ENCODE measurements around the gene PLIN3. TPM values are rescaled to one million over a fixed set of nuclear protein-coding genes. Genes with fewer than 3 reads are reported as not detected.
A peak's percentile ranks its signal among the peaks of the same experiment; 100 is the strongest.
"Not testable (repeated sequence)": the region's sequence is repeated elsewhere in the genome, so short reads cannot be mapped to it uniquely, and the experiment has no call there.

Gene PLIN3
- total RNA-seq, 1 donor from 2014 or later, result 73.1 TPM

DNA sequence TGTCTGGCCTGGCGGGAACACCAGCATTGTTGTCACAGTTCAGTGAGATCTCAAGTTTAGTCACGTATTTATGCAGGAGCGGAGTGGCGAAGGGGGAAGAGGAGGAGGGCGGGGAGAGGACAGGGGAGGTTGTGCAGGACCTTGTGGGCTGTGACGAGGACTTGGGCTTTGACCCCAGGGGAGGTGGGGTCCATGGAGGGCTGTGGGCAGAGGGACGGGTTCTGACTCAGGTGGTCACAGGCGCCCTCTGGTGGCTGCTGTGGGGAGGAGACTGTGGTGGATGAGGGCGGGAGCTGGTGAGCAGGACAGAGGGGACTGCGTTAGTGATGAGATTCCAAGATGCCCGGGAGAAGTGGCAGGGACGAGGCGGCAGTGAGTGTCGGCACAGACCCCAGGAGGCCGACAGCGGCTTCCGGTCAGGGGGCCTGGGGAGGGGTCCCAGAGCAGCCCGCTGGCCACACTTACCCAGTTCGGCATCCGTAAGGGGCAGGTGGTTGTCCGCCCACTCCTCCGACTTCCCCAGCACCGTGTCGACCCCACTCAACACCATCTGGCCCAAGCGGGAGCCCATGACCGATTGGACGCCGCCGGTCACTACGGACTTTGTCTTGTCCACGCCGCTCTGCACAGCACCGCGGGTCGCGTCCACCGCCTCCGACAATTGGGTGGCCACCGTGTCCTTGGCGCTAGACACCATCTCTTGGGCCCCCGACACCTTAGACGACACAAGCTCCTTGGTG, 15.7 kb downstream of the PLIN3 start:
- no peak overlapping the region for H3K4me3 Mint-ChIP-seq (ENCODE audit: unreplicated experiment)
- H3K36me3 Mint-ChIP-seq (ENCODE audit: low read depth, unreplicated experiment), result peaks cover 7% of the 10 kb centered on the region
- DNase-seq (ENCODE audit: low spot score), result peak; percentile 84
- H3K27ac Mint-ChIP-seq (ENCODE audit: unreplicated experiment), result no peak overlapping the region
- H3K9me3 Mint-ChIP-seq (ENCODE audit: unreplicated experiment), result no peaks in the 10 kb centered on the region
- TF ChIP-seq, protein P1, sequence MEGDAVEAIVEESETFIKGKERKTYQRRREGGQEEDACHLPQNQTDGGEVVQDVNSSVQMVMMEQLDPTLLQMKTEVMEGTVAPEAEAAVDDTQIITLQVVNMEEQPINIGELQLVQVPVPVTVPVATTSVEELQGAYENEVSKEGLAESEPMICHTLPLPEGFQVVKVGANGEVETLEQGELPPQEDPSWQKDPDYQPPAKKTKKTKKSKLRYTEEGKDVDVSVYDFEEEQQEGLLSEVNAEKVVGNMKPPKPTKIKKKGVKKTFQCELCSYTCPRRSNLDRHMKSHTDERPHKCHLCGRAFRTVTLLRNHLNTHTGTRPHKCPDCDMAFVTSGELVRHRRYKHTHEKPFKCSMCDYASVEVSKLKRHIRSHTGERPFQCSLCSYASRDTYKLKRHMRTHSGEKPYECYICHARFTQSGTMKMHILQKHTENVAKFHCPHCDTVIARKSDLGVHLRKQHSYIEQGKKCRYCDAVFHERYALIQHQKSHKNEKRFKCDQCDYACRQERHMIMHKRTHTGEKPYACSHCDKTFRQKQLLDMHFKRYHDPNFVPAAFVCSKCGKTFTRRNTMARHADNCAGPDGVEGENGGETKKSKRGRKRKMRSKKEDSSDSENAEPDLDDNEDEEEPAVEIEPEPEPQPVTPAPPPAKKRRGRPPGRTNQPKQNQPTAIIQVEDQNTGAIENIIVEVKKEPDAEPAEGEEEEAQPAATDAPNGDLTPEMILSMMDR (IDR thresholded peaks at IDR 0.05; ENCODE audit: unreplicated experiment), result peak; percentile 72
- no peaks in the 10 kb centered on the region for H3K4me1 Mint-ChIP-seq (ENCODE audit: unreplicated experiment)
- no peaks in the 10 kb centered on the region for H3K27me3 Mint-ChIP-seq (ENCODE audit: unreplicated experiment)

DNA sequence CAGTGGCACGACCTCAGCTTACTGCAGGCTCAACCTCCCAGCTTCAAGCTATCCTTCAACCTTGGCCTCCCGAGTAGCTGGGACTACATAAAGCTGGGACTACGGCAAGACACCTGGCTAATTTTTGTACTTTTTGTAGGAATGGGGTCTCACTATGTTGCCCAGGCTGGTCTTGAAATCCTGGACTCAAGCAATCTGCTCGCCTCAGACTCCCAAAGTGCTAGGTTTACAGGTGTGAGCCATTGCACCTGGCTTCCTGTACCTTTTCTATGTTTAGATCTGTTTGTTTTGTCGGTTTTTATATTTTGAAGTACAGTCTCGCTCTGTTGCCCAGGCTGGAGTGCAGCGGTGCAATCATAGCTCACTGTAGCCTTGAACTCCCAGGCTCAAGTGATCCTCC, 18.4 kb downstream of the PLIN3 start:
- Mint-ChIP-seq H3K27ac (ENCODE audit: unreplicated experiment) (no peak overlapping the region), H3K4me3 (ENCODE audit: unreplicated experiment) (no peak overlapping the region), H3K4me1 (ENCODE audit: unreplicated experiment) (no peaks in the 10 kb centered on the region), H3K27me3 (ENCODE audit: unreplicated experiment) (peaks cover 1% of the 10 kb centered on the region), H3K36me3 (ENCODE audit: low read depth, unreplicated experiment) (peaks cover 5% of the 10 kb centered on the region), H3K9me3 (ENCODE audit: unreplicated experiment) (no peaks in the 10 kb centered on the region)
- no peak for DNase-seq (ENCODE audit: low spot score)
- TF ChIP-seq, protein P1 (IDR thresholded peaks at IDR 0.05; ENCODE audit: unreplicated experiment), result no peak

DNA sequence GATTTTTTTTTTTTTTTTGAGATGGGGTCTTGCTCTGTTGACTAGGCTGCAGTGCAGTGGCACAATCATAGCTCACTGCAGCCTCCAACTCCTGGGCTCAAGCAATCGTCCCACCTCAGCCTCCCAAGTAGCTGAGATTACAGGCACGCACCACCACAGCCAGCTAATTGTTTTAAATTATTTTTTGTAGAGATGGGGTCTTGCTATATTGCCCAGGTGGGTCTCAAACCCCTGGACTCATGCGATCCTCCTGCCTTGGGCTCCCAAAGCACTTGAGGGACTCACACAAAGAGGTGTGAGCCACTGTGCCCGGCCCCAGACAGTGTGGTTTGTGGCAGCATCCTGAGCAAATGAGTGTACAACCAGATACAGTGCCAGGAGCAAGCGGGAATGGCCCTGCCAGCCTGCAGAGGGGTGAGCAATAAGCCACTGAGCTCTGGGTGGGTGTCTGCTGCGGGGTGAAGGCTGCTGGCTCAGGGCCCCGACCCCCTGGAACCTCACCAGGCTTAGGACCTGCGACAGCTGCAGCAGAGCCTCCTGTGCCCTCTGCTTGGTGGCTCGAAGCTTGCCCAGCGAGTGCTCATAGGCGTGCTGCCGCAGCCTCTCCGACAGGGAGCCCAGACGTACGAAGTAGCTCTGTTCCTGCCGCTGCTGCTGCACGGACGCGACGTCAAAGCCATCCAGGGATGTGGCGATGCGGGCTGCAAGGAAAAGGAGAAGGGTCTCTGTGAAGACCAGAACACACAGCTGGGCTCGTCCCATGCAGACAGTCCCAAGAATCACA, 20.1 kb downstream of the PLIN3 start:
- no peak overlapping the region for H3K27ac Mint-ChIP-seq (ENCODE audit: unreplicated experiment)
- DNase-seq (ENCODE audit: low spot score), result no peak

GRCh38 chr19:4845975-4846374, 21.5 kb downstream of the PLIN3 start:
- H3K4me1 Mint-ChIP-seq (ENCODE audit: unreplicated experiment); H3K9me3 Mint-ChIP-seq (ENCODE audit: unreplicated experiment); H3K27ac Mint-ChIP-seq (ENCODE audit: unreplicated experiment); H3K4me3 Mint-ChIP-seq (ENCODE audit: unreplicated experiment); DNase-seq (ENCODE audit: low spot score); H3K27me3 Mint-ChIP-seq (ENCODE audit: unreplicated experiment): not testable (repeated sequence)
- H3K36me3 Mint-ChIP-seq (ENCODE audit: low read depth, unreplicated experiment), result peaks cover 16% of the 10 kb centered on the region

More for the DNA sequence above, 20.1 kb downstream of the PLIN3 start:
- Mint-ChIP-seq H3K36me3 (ENCODE audit: low read depth, unreplicated experiment) (peaks cover 14% of the 10 kb centered on the region), H3K9me3 (ENCODE audit: unreplicated experiment) (no peaks in the 10 kb centered on the region), H3K4me1 (ENCODE audit: unreplicated experiment) (no peaks in the 10 kb centered on the region), H3K27me3 (ENCODE audit: unreplicated experiment) (peaks cover 3% of the 10 kb centered on the region), H3K4me3 (ENCODE audit: unreplicated experiment) (no peak overlapping the region)
- TF ChIP-seq, protein P1 (IDR thresholded peaks at IDR 0.05; ENCODE audit: unreplicated experiment), result no peak

DNA sequence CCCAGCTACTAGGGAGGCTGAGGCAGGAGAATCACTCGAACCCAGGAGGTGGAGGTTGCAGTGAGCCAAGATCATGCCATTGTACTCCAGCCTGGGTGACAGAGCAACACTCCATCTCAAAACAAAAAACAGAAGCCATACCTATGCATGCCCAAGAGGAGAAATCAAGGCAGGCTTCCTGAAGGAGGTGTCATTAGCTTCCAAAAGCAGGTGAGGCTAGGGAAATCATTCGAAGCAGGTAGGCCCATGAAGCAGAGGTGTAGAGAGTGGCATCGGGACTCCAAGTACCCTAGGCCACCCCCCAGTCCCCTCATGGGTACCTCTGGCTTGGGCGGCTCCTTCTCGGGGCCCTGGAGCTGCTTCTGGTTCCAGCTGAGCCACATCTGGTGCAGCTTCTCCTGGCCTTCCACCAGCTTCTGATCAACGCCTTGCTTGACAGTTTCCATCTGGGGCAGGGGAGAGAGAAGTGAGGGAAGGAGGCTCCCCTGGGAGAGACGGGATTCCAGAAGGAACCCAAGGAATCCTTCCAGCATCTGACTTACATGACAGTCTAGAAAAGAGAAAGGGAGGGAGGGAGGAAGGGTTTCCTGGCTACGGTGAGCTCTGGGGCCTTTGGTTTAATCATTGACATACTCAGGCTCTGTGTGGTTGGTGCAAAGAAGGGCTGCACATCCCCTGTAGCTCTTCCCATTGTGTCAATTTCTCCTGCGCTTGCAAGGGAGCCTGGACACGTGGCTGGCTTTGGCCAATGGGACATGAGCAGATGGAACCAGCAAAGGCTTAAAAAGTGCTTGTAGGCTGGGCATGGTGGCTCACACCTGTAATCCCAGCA, 22.9 kb downstream of the PLIN3 start:
- Mint-ChIP-seq H3K9me3 (ENCODE audit: unreplicated experiment) (no peaks in the 10 kb centered on the region), H3K27ac (ENCODE audit: unreplicated experiment) (no peak overlapping the region), H3K27me3 (ENCODE audit: unreplicated experiment) (peaks cover 3% of the 10 kb centered on the region), H3K4me1 (ENCODE audit: unreplicated experiment) (no peaks in the 10 kb centered on the region), H3K36me3 (ENCODE audit: low read depth, unreplicated experiment) (peaks cover 23% of the 10 kb centered on the region), H3K4me3 (ENCODE audit: unreplicated experiment) (no peak overlapping the region)
- TF ChIP-seq, protein P1 (IDR thresholded peaks at IDR 0.05; ENCODE audit: unreplicated experiment), result no peak
- DNase-seq (ENCODE audit: low spot score), result no peak
